H1 (cell line): ENCODE data around the gene ELL. TPM values are rescaled to one million over a fixed set of nuclear protein-coding genes. Genes with fewer than 3 reads are reported as not detected.

Experiments
- CEBPB ChIP-seq: IDR thresholded peaks from 2 replicates; pipeline ENCODE4 v1.6.1; 2012; ENCODE audit warnings: low read depth, low read length
- CHD1 ChIP-seq: IDR thresholded peaks from 2 replicates; pipeline ENCODE4 v1.6.1; 2012; ENCODE audit warnings: low read depth, low read length, improper control_type of control experiment
- EGR1 ChIP-seq: IDR thresholded peaks from 2 replicates; pipeline ENCODE4 v1.6.1; 2011; ENCODE audit warnings: low read depth, low read length, borderline replicate concordance
- FOSL1 ChIP-seq: IDR thresholded peaks from 2 replicates; pipeline ENCODE4 v1.6.1; 2011; ENCODE audit warnings: mild to moderate bottlenecking, low read depth, low read length, moderate library complexity; ENCODE audit not compliant: insufficient read depth
- polyA plus RNA-seq, 7 experiments: library from polyadenylated mRNA; depleted of rRNA in 3 of 7; stranded (reverse) in 5 of 7; unstranded in 2 of 7; fragments of >200 nt in 5 of 7; fragments of 200-250 nt in 2 of 7; gene quantifications; 1 replicate in 5 of 7; 2 replicates in 1 of 7; 4 replicates in 1 of 7; pipeline versions ENCODE4 v1.2.1 to v1.2.3, GENCODE V29; 2011 to 2013; ENCODE audit warnings: missing spikeins in 2 of 7, mixed read lengths in 2 of 7
- total RNA-seq: library from RNA; stranded (reverse); fragmentation: NEBNext Ultra II Directional; extraction: Animal tissue kit (Norgen Biotek cat#: 25700); gene quantifications from 2 replicates; pipeline ENCODE4 v1.2.1, GENCODE V29; 2021
- TF ChIP-seq, protein P1 (sequence below): IDR thresholded peaks from 2 replicates; pipeline ENCODE4 v1.6.1; 2012; ENCODE audit warnings: inconsistent platforms

ELL gene
- total and polyA plus RNA-seq, 2 of the 8 experiments (the other 6 are each of a cell fraction or from before 2014, with no cell fraction given): 5.2 to 10.5 TPM

DNA sequence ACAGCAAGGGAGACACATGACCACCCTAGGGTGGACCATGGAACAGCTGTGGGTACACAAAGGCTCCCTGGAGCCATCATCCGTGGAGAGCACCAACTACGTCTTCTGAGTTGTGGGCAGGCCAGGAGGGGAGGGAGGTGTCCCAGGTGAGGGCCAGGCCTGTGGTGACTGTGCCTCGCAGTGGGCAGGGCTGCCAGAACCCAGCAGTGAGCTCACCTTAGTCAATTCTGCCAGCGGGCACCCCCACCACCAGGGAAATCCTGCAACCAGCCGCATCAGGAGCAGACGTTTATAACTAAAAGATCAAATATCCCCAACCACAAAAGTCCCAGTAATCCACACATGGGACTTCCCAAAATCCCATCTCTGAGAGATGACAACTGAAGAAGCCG lies 19.6 kb downstream of the ELL start (continued):
- TF ChIP-seq FOSL1 (no peak), CHD1 (no peak), CEBPB (no peak), EGR1 (no peak)
- TF ChIP-seq, protein P1, sequence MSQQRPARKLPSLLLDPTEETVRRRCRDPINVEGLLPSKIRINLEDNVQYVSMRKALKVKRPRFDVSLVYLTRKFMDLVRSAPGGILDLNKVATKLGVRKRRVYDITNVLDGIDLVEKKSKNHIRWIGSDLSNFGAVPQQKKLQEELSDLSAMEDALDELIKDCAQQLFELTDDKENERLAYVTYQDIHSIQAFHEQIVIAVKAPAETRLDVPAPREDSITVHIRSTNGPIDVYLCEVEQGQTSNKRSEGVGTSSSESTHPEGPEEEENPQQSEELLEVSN: no peak
